ENCODE results near the gene SMNDC1.

SMNDC1 gene

GRCh38 chr10:110304780-110305421 lies at the start of gene SMNDC1:
Gene SMNDC1 (minus strand): TSS chr10:110304920. CDS start chr10:110303587, 1,333 bp downstream.
- Histone ChIP-seq H3K36me3 (ENCODE audit: insufficient read depth, low read length) (peaks cover 29% of the 10 kb centered on the region), H3K4me3 (ENCODE audit: low read depth in 1 of 2, low read length in 2 of 2) (peak within 1 kb of the TSS; percentile 71 to 96), H3K9me3 (ENCODE audit: low read length) (no peaks in the 10 kb centered on the region), H3K27me3 (ENCODE audit: control insufficient read depth in 1 of 2, insufficient read depth in 2 of 2, low read length in 2 of 2) (no peaks in the 10 kb centered on the region), H3K27ac (ENCODE audit: low read depth, low read length) (peak within 1 kb of the TSS; percentile 87), H3K4me1 (ENCODE audit: insufficient read depth, low read length) (peaks cover 32% of the 10 kb centered on the region), H3K9ac (ENCODE audit: low read length) (peak within 1 kb of the TSS; percentile 70)

- Histone ChIP-seq H3K27ac (ENCODE audit: low read depth, low read length) (no peak overlapping the region), H3K36me3 (ENCODE audit: insufficient read depth, low read length) (no peaks in the 10 kb centered on the region), H3K4me3 (ENCODE audit: low read depth in 1 of 2, low read length in 2 of 2) (no peak overlapping the region), H3K4me1 (ENCODE audit: insufficient read depth, low read length) (peaks cover 12% of the 10 kb centered on the region), H3K27me3 (ENCODE audit: control insufficient read depth in 1 of 2, insufficient read depth in 2 of 2, low read length in 2 of 2) (no peaks in the 10 kb centered on the region), H3K9me3 (ENCODE audit: low read length) (no peaks in the 10 kb centered on the region), H3K9ac (ENCODE audit: low read length) (no peak overlapping the region)
These were observed 49.6 kb upstream of the SMNDC1 start for GRCh38 chr10:110354322-110354766.

GRCh38 chr10:110353244-110354119 lies 48.8 kb upstream of the SMNDC1 start:
- H3K36me3 ChIP-seq (ENCODE audit: insufficient read depth, low read length), result no peaks in the 10 kb centered on the region
- no peak overlapping the region for H3K27ac ChIP-seq (ENCODE audit: low read depth, low read length)
- H3K4me1 ChIP-seq (ENCODE audit: insufficient read depth, low read length), result peaks cover 7% of the 10 kb centered on the region
- no peak overlapping the region for H3K9ac ChIP-seq (ENCODE audit: low read length)
- no peaks in the 10 kb centered on the region for H3K27me3 ChIP-seq (ENCODE audit: control insufficient read depth in 1 of 2, insufficient read depth in 2 of 2, low read length in 2 of 2)
- H3K9me3 ChIP-seq (ENCODE audit: low read length), result no peaks in the 10 kb centered on the region
- no peak overlapping the region for H3K4me3 ChIP-seq (ENCODE audit: low read depth in 1 of 2, low read length in 2 of 2)

GRCh38 chr10:110352930-110353243 lies 48.2 kb upstream of the SMNDC1 start:
- H3K9ac ChIP-seq (ENCODE audit: low read length), result no peak overlapping the region
- no peaks in the 10 kb centered on the region for H3K36me3 ChIP-seq (ENCODE audit: insufficient read depth, low read length)
- H3K9me3 ChIP-seq (ENCODE audit: low read length), result no peaks in the 10 kb centered on the region
- no peak overlapping the region for H3K27ac ChIP-seq (ENCODE audit: low read depth, low read length)
- H3K4me3 ChIP-seq (ENCODE audit: low read depth in 1 of 2, low read length in 2 of 2), result no peak overlapping the region
- H3K4me1 ChIP-seq (ENCODE audit: insufficient read depth, low read length), result peaks cover 7% of the 10 kb centered on the region
- H3K27me3 ChIP-seq (ENCODE audit: control insufficient read depth in 1 of 2, insufficient read depth in 2 of 2, low read length in 2 of 2), result no peaks in the 10 kb centered on the region

- no peaks in the 10 kb centered on the region for H3K4me1 ChIP-seq (ENCODE audit: insufficient read depth, low read length)
- H3K9me3 ChIP-seq (ENCODE audit: low read length), result no peaks in the 10 kb centered on the region
- no peaks in the 10 kb centered on the region for H3K27me3 ChIP-seq (ENCODE audit: control insufficient read depth in 1 of 2, insufficient read depth in 2 of 2, low read length in 2 of 2)
- no peak overlapping the region for H3K27ac ChIP-seq (ENCODE audit: low read depth, low read length)
- no peak overlapping the region for H3K4me3 ChIP-seq (ENCODE audit: low read depth in 1 of 2, low read length in 2 of 2)
- no peaks in the 10 kb centered on the region for H3K36me3 ChIP-seq (ENCODE audit: insufficient read depth, low read length)
- no peak overlapping the region for H3K9ac ChIP-seq (ENCODE audit: low read length)
These were observed 46.1 kb upstream of the SMNDC1 start for GRCh38 chr10:110350812-110351211.

GRCh38 chr10:110349831-110350230 lies 45.1 kb upstream of the SMNDC1 start:
- Histone ChIP-seq H3K36me3 (ENCODE audit: insufficient read depth, low read length) (no peaks in the 10 kb centered on the region), H3K27ac (ENCODE audit: low read depth, low read length) (no peak overlapping the region), H3K9ac (ENCODE audit: low read length) (no peak overlapping the region), H3K4me1 (ENCODE audit: insufficient read depth, low read length) (no peaks in the 10 kb centered on the region), H3K27me3 (ENCODE audit: control insufficient read depth in 1 of 2, insufficient read depth in 2 of 2, low read length in 2 of 2) (no peaks in the 10 kb centered on the region), H3K9me3 (ENCODE audit: low read length) (no peaks in the 10 kb centered on the region), H3K4me3 (ENCODE audit: low read depth in 1 of 2, low read length in 2 of 2) (no peak overlapping the region)

- no peaks in the 10 kb centered on the region for H3K27me3 ChIP-seq (ENCODE audit: control insufficient read depth in 1 of 2, insufficient read depth in 2 of 2, low read length in 2 of 2)
- no peak overlapping the region for H3K4me3 ChIP-seq (ENCODE audit: low read depth in 1 of 2, low read length in 2 of 2)
- no peaks in the 10 kb centered on the region for H3K36me3 ChIP-seq (ENCODE audit: insufficient read depth, low read length)
- H3K9ac ChIP-seq (ENCODE audit: low read length), result no peak overlapping the region
- no peaks in the 10 kb centered on the region for H3K4me1 ChIP-seq (ENCODE audit: insufficient read depth, low read length)
- no peaks in the 10 kb centered on the region for H3K9me3 ChIP-seq (ENCODE audit: low read length)
- no peak overlapping the region for H3K27ac ChIP-seq (ENCODE audit: low read depth, low read length)
These were observed 44.7 kb upstream of the SMNDC1 start for GRCh38 chr10:110349386-110349785.

GRCh38 chr10:110348336-110348735 lies 43.6 kb upstream of the SMNDC1 start:
- no peak overlapping the region for H3K4me3 ChIP-seq (ENCODE audit: low read depth in 1 of 2, low read length in 2 of 2)
- H3K27ac ChIP-seq (ENCODE audit: low read depth, low read length), result no peak overlapping the region
- no peaks in the 10 kb centered on the region for H3K27me3 ChIP-seq (ENCODE audit: control insufficient read depth in 1 of 2, insufficient read depth in 2 of 2, low read length in 2 of 2)
- no peaks in the 10 kb centered on the region for H3K9me3 ChIP-seq (ENCODE audit: low read length)
- no peaks in the 10 kb centered on the region for H3K4me1 ChIP-seq (ENCODE audit: insufficient read depth, low read length)
- no peaks in the 10 kb centered on the region for H3K36me3 ChIP-seq (ENCODE audit: insufficient read depth, low read length)
- H3K9ac ChIP-seq (ENCODE audit: low read length), result no peak overlapping the region

- no peak overlapping the region for H3K9ac ChIP-seq (ENCODE audit: low read length)
- H3K4me3 ChIP-seq (ENCODE audit: low read depth in 1 of 2, low read length in 2 of 2), result no peak overlapping the region
- H3K27ac ChIP-seq (ENCODE audit: low read depth, low read length), result no peak overlapping the region
- H3K9me3 ChIP-seq (ENCODE audit: low read length), result no peaks in the 10 kb centered on the region
- H3K27me3 ChIP-seq (ENCODE audit: control insufficient read depth in 1 of 2, insufficient read depth in 2 of 2, low read length in 2 of 2), result no peaks in the 10 kb centered on the region
- no peaks in the 10 kb centered on the region for H3K4me1 ChIP-seq (ENCODE audit: insufficient read depth, low read length)
- H3K36me3 ChIP-seq (ENCODE audit: insufficient read depth, low read length), result no peaks in the 10 kb centered on the region
These were observed 42.2 kb upstream of the SMNDC1 start for GRCh38 chr10:110346914-110347313.

GRCh38 chr10:110345286-110345685 lies 40.6 kb upstream of the SMNDC1 start:
- H3K36me3 ChIP-seq (ENCODE audit: insufficient read depth, low read length), result no peaks in the 10 kb centered on the region
- H3K4me3 ChIP-seq (ENCODE audit: low read depth in 1 of 2, low read length in 2 of 2), result no peak overlapping the region
- H3K9me3 ChIP-seq (ENCODE audit: low read length), result no peaks in the 10 kb centered on the region
- H3K27me3 ChIP-seq (ENCODE audit: control insufficient read depth in 1 of 2, insufficient read depth in 2 of 2, low read length in 2 of 2), result no peaks in the 10 kb centered on the region
- H3K9ac ChIP-seq (ENCODE audit: low read length), result no peak overlapping the region
- H3K27ac ChIP-seq (ENCODE audit: low read depth, low read length), result no peak overlapping the region
- no peaks in the 10 kb centered on the region for H3K4me1 ChIP-seq (ENCODE audit: insufficient read depth, low read length)

- Histone ChIP-seq H3K4me1 (ENCODE audit: insufficient read depth, low read length) (no peaks in the 10 kb centered on the region), H3K9me3 (ENCODE audit: low read length) (no peaks in the 10 kb centered on the region), H3K4me3 (ENCODE audit: low read depth in 1 of 2, low read length in 2 of 2) (no peak overlapping the region), H3K36me3 (ENCODE audit: insufficient read depth, low read length) (no peaks in the 10 kb centered on the region), H3K27ac (ENCODE audit: low read depth, low read length) (no peak overlapping the region), H3K27me3 (ENCODE audit: control insufficient read depth in 1 of 2, insufficient read depth in 2 of 2, low read length in 2 of 2) (no peaks in the 10 kb centered on the region), H3K9ac (ENCODE audit: low read length) (no peak overlapping the region)
These were observed 39.9 kb upstream of the SMNDC1 start for GRCh38 chr10:110344622-110345021.

Data from muscle layer of colon (tissue), 2 donors.